ENCODE measurements around the gene ITCH.
"Not testable (repeated sequence)": the region's sequence is repeated elsewhere in the genome, so short reads cannot be mapped to it uniquely, and the experiment has no call there.

Gene ITCH

DNA sequence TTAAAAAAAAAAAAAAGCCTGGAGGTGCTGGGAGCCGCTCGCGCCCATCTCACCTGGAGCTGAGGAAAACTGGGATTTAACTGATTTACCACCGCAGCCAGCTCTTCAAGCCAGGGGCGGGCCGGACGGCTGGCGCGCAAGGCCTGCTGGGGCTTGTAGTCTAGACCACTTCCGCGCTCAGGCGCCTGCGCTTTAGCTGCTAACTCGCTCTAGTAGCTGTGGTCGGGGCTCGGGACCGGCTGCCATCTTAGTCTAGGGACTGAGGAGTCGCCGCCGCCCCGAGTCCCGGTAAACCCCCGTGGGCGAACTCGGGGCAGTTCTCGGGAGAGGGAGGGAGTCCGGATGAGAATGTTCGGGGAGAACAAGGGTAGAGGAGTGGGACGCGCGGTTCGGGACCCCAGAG is at the start of gene ITCH:
Gene ITCH (plus strand): TSS at position 212 of the 403 bp plus-strand sequence. CDS start 30,539 bp downstream, outside the sequence.
- peak; percentile 75 to 86 (median 84) for DNase-seq (ENCODE audit: low read depth in 3 of 3)

- DNase-seq (ENCODE audit: low read depth in 3 of 3): no peak
These were observed 47.8 kb upstream of the ITCH start for GRCh38 chr20:34315236-34315635.

DNA sequence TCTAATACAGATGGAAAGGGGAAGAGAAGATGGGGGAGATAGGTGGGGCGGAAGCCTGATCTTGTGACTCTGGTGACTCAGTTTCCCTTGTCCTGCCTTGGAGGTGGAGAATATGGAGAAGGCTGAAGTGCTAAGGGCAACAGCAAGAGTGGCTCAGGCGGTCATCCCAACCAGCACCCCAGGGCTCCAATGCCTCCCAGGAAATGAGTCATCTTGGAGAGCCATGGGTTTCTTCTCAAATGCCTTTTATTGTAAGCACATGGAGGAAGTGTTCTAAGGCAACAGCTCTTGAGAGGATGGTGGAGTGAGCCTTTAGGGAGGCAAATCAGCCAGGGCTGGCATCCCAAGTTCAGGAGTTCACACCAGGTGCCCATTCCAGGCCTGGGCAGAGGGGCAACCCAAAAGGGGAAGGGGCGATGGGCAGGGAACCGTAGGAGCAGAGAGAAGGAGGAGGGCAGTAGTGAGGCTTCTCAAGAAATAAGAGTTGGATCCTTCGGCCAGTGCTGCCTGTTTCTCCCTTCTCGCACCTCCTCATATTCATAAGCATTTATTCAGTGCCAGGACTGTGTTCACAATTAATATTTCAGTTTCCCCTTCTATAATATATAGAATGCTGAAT is 46.8 kb upstream of the ITCH start:
- no peak for DNase-seq (ENCODE audit: low read depth in 3 of 3)

DNA sequence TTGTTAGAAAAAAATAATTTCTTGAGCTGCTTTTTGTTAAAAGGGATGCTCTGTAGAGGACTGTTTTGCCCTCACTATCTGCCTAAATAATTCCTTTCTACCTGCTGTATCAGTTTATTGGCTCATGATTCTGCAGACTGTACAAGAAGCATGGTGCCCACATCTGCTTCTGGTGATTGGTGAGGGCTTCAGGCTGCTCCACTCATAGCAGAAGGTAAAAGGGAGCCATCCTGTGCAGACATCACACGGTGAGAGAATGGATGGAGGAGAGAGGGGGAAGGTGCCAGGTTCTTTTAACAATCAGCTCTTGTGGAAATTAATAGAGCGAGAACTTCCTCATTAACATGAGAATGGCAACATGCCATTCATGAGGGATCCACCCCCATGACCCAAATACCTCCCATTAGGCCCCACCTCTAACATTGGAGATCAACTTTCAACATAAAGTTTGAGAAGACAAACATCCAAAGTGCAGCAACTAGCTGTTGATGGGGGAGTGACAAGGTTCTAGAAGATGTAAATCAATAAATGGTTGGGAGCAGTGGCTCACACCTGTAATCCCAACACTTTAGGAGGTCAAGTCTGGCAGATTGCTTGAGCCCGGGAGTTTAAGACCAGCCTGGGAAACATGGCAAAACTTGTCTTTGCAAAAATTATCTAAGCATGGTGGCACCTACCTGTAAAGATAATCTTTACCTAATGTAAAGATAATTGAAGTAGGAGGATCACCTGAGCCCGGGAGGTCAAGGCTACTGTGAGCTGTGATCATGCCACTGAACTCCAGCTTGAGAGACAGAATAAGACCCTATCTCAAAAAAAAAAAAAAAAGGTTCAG is 44.2 kb upstream of the ITCH start:
- DNase-seq (ENCODE audit: low read depth in 3 of 3): no peak

GRCh38 chr20:34320861-34321260 is 42.2 kb upstream of the ITCH start:
- no peak for DNase-seq (ENCODE audit: low read depth in 3 of 3)

DNA sequence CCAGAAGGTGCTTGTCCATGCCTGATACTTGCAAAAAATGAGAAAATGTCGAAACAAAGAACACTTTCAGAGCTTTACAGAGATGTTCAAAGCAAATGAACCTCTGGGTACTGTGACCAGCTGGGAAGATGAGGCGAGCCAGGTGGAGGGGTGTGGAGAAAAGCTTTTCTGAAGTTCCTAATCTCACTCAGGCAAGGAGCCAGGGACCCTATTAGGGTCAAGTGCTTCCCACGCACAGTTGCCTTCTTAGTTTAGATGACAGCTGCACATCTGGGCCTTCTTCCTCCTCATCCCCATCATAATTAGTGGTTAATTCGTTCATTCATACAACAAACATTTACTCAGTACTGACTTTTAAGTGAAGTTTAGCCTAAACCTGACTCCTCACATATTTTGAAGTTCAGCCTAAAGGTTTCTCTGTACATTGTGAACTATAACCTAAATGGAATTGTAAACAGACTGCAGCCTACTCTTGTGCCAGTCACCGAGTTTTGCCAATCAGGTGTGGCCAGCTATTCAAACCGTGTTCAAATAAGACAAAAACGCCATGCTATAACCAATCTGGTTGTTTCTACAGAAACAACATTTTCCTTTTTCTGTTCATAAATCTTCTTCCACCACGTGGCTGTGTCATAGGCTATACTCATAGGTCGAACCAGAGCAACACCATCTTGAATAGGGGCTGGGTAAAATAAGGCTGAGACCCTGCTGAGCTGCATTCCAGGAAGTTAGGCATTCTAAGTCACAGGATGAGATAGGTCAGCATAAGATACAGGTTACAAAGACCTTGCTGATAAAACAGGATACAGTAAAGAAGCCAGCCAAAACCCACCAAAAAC is 40.6 kb upstream of the ITCH start:
- DNase-seq (ENCODE audit: low read depth in 3 of 3): no peak

- no peak for DNase-seq (ENCODE audit: low read depth in 3 of 3)
These were observed 38.5 kb upstream of the ITCH start for GRCh38 chr20:34324541-34324940.

- DNase-seq (ENCODE audit: low read depth in 3 of 3): not testable (repeated sequence)
These were observed 34.9 kb upstream of the ITCH start for GRCh38 chr20:34328207-34328606.

DNA sequence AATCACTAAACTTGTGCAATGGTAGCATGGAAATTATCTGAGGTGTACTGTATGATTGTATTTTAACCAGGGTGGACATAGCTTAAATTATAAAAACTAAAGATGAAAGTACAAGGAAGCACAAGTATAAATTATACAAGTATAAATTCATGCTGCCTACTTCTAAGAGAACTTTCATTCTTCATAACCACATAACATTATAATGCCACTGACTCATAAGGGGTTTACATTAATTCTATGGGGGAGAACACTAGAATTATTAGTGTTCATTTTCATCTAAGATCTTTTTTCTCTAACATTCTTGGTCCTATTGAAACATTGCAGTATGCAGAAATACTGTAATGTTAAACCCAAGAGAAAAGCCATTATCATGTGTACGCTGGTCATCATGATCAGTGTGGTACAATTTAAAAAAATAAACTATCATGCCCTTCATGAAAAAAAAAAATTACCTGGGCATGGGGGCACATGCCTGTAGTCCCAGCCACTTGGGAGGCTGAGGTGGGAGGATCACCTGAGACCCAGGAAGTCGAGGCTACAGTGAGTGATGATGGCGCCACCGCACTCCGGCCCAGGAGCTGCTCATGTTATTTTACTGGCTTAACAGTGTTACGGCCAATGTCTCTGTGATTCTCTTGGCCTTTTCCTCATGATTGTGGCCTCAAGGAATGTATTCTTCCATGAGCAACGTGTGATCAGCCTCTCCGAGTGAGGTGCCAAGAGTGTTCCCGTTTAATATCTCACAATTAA is 34.0 kb upstream of the ITCH start:
- no peak for DNase-seq (ENCODE audit: low read depth in 3 of 3)

DNA sequence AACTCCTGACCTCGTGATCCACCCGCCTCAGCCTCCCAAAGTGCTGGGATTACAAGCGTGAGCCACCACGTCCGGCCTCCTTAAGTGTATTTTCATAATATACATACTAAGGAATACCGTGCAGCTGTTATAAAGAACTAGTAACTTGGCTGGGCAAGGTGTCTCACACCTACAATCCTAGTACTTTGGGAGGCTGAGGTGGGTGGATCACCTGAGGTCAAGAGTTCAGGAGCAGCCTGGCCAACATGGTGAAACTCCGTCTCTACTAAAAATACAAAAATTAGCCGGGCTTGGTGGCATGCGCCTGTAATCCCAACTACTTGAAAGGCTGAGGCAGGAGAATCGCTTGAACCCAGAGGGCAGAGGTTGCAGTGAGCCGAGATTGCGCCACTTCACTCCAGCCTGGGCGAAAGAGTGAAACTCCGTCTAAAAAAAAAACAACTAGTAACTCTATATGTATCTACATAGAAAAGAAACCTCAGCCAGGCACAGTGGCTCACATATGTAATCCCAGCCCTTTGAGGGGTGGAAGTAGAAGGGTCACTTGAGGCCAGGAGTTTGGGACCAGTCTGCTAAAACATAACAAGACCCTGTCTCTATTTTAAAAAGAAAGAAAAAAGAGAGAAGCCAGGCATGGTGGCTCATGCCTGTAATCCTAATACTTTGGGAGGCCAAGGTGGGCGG is 32.1 kb upstream of the ITCH start:
- DNase-seq (ENCODE audit: low read depth in 3 of 3): not testable (repeated sequence)

DNA sequence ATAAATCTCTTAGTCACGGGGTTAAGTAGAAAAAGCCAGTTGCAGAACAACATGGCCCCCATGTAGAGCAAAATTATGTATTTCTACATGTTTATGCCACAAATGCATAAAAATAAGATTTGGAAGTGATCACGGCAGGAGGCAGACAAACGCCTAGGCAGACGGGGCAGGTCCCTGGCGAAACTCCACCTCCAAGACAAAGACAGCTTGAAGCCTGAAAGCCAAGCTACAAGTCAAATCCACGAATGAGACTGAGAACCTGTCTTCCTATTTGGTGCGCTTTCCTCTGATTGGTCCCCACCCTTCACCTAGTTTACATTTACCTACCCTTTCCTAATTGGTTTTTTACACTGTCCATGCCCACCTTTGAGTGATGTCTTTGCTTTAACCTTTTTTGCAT is 31.2 kb upstream of the ITCH start:
- no peak for DNase-seq (ENCODE audit: low read depth in 3 of 3)

GRCh38 chr20:34332262-34332920 is 30.7 kb upstream of the ITCH start:
- DNase-seq (ENCODE audit: low read depth in 3 of 3): no peak

- no peak for DNase-seq (ENCODE audit: low read depth in 3 of 3)
These were observed 29.3 kb upstream of the ITCH start for GRCh38 chr20:34333786-34334185.

GRCh38 chr20:34334654-34335407 is 28.2 kb upstream of the ITCH start:
- no peak for DNase-seq (ENCODE audit: low read depth in 3 of 3)

DNA sequence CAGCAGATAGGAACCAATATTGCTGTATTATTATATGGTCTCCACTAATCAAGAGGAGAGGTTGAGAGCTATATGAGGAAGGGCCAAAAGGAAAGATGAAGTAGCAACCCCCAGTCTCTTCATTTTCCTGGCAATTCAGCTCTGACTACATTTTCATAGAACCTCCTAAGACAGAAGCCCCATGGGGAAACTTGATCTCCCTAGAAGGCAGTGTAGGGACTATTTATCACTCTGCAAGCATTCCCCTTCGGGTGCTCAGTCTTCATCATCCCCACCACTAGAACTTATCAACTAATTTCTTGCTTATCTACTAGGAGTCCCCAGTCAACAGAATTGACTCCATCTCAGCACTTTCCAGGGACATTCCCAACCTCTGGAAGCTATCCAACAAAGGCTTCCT is 25.5 kb upstream of the ITCH start:
- DNase-seq (ENCODE audit: low read depth in 3 of 3): no peak

GRCh38 chr20:34337982-34338726 is 24.9 kb upstream of the ITCH start:
- no peak for DNase-seq (ENCODE audit: low read depth in 3 of 3)

GRCh38 chr20:34340726-34341125 is 22.3 kb upstream of the ITCH start:
- not testable (repeated sequence) for DNase-seq (ENCODE audit: low read depth in 3 of 3)

DNA sequence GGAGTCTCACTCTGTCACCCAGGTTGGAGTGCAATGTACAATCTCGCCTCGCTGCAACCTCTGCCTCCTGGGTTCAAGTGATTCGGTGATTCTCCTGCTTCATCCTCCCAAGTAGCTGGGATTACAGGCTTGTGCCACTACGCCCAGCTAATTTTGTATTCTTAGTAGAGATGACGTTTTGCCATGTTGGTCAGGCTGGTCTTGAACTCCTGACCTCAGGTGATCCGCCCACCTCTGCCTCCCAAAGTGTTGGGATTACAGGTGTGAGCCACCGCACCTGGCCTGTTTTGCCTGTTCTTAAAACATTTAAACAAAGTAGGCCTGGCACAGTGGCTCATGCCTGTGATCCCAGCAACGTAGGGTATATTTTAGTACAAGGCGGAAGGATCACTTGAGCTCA is 21.9 kb upstream of the ITCH start:
- DNase-seq (ENCODE audit: low read depth in 3 of 3): not testable (repeated sequence)

Measured in stimulated activated CD4-positive, alpha-beta T cell treated with anti-CD3 and anti-CD28 coated beads, TNF-alpha, amount 100 ng/mL, for 4 hours (primary cell).